H9 (cell line): ENCODE data around the gene ME3. TPM values are rescaled to one million over a fixed set of nuclear protein-coding genes. Genes with fewer than 3 reads are reported as not detected.

ENCODE experiments used
- DNase-seq: peaks from one replicate; pipeline ENCODE4 v3.0.0-alpha.2; 2017
- H2AFZ ChIP-seq: one replicate; pipeline ENCODE4 v1.6.1; 2013; ENCODE audit warnings: mild to moderate bottlenecking, low read length, control low read depth, moderate library complexity
- H2AK5ac ChIP-seq: 2 replicates; pipeline ENCODE4 v1.6.1; 2013; ENCODE audit warnings: low read length, control low read depth, mixed read lengths; ENCODE audit not compliant: insufficient read length
- H2BK120ac ChIP-seq: one replicate; pipeline ENCODE4 v1.6.1; 2013; ENCODE audit warnings: low read depth, mild to moderate bottlenecking, low read length, control low read depth, inconsistent platforms; ENCODE audit not compliant: poor library complexity, severe bottlenecking
- H2BK12ac ChIP-seq: 2 replicates; pipeline ENCODE4 v1.6.1; 2013; ENCODE audit warnings: low read length, control low read depth, mixed read lengths, low read depth; ENCODE audit not compliant: insufficient read length
- H2BK15ac ChIP-seq: 2 replicates; pipeline ENCODE4 v1.6.1; 2013; ENCODE audit warnings: low read depth, low read length, control low read depth
- H2BK20ac ChIP-seq: one replicate; pipeline ENCODE4 v1.6.1; 2013; ENCODE audit warnings: low read depth, mild to moderate bottlenecking, low read length, control low read depth, inconsistent platforms; ENCODE audit not compliant: poor library complexity, severe bottlenecking
- H2BK5ac ChIP-seq: 2 replicates; pipeline ENCODE4 v1.6.1; 2013; ENCODE audit warnings: low read length, control low read depth, mixed read lengths; ENCODE audit not compliant: insufficient read length
- H3K14ac ChIP-seq: 2 replicates; pipeline ENCODE4 v1.6.1; 2013; ENCODE audit warnings: low read length, control low read depth; ENCODE audit not compliant: insufficient read depth
- H3K18ac ChIP-seq: 2 replicates; pipeline ENCODE4 v1.6.1; 2013; ENCODE audit warnings: low read depth, mild to moderate bottlenecking, mixed read lengths, low read length, control low read depth; ENCODE audit not compliant: insufficient read length
- H3K23ac ChIP-seq: 2 replicates; pipeline ENCODE4 v1.6.1; 2013; ENCODE audit warnings: low read length, control low read depth, mixed read lengths, low read depth; ENCODE audit not compliant: insufficient read length
- H3K23me2 ChIP-seq: 2 replicates; pipeline ENCODE4 v1.6.1; 2013; ENCODE audit warnings: low read depth, mild to moderate bottlenecking, mixed read lengths, low read length, control low read depth; ENCODE audit not compliant: insufficient read length, poor library complexity, severe bottlenecking
- H3K27ac ChIP-seq: 2 replicates; pipeline ENCODE4 v1.5.1; 2013; ENCODE audit warnings: low read length, control low read depth, mixed read lengths, low read depth; ENCODE audit not compliant: insufficient read length
- H3K27me3 ChIP-seq: 2 replicates; pipeline ENCODE4 v1.6.1; 2013; ENCODE audit warnings: low read length, control low read depth, inconsistent platforms; ENCODE audit not compliant: insufficient read depth
- H3K4ac ChIP-seq: 2 replicates; pipeline ENCODE4 v1.6.1; 2013; ENCODE audit warnings: low read depth, mild to moderate bottlenecking, control low read depth, inconsistent platforms, low read length, moderate library complexity
- H3K4me1 ChIP-seq: 2 replicates; pipeline ENCODE4 v1.6.1; 2013; ENCODE audit warnings: low read length, control low read depth, inconsistent platforms; ENCODE audit not compliant: insufficient read depth
- H3K4me2 ChIP-seq: 2 replicates; pipeline ENCODE4 v1.6.1; 2013; ENCODE audit warnings: low read length, control low read depth, mixed read lengths; ENCODE audit not compliant: insufficient read length, insufficient read depth
- H3K56ac ChIP-seq: 2 replicates; pipeline ENCODE4 v1.6.1; 2013; ENCODE audit warnings: low read depth, mild to moderate bottlenecking, mixed read lengths, low read length, control low read depth; ENCODE audit not compliant: insufficient read length
- H3K79me1 ChIP-seq: 2 replicates; pipeline ENCODE4 v1.6.1; 2013; ENCODE audit warnings: low read depth, mild to moderate bottlenecking, moderate library complexity, low read length, control low read depth, inconsistent platforms; ENCODE audit not compliant: insufficient read depth, poor library complexity, severe bottlenecking
- H3K79me2 ChIP-seq: 2 replicates; pipeline ENCODE4 v1.6.1; 2013; ENCODE audit warnings: low read length, control low read depth, inconsistent platforms; ENCODE audit not compliant: insufficient read depth
- H3K9ac ChIP-seq: 2 replicates; pipeline ENCODE4 v1.6.1; 2013; ENCODE audit warnings: low read length, control low read depth, mixed read lengths; ENCODE audit not compliant: insufficient read length; ENCODE audit errors: extremely low read depth
- H3K9me3 ChIP-seq: one replicate; pipeline ENCODE4 v1.6.1; 2013; ENCODE audit warnings: low read depth, low read length, inconsistent platforms; ENCODE audit not compliant: control insufficient read depth
- H3T11ph ChIP-seq: one replicate; pipeline ENCODE4 v1.6.1; 2013; ENCODE audit warnings: mild to moderate bottlenecking, low read length, control low read depth, inconsistent platforms
- H4K20me1 ChIP-seq: one replicate; pipeline ENCODE4 v1.6.1; 2013; ENCODE audit not compliant: control insufficient read depth, insufficient read length, insufficient read depth
- H4K5ac ChIP-seq: 2 replicates; pipeline ENCODE4 v1.6.1; 2013; ENCODE audit warnings: low read depth, mild to moderate bottlenecking, mixed read lengths, low read length, control low read depth; ENCODE audit not compliant: insufficient read length
- H4K8ac ChIP-seq: replicated peaks from 2 replicates; pipeline ENCODE4 v1.6.1; 2013; ENCODE audit warnings: low read length, control low read depth, mixed read lengths, low read depth; ENCODE audit not compliant: insufficient read length
- H4K91ac ChIP-seq: 2 replicates; pipeline ENCODE4 v1.6.1; 2013; ENCODE audit warnings: low read depth, mild to moderate bottlenecking, moderate library complexity, mixed read lengths, low read length, control low read depth; ENCODE audit not compliant: insufficient read length
- H3K27ac Mint-ChIP-seq, 3 experiments: 2 replicates in 2 of 3; 3 replicates in 1 of 3; pipeline ENCODE4 v1.8.0; 2020 to 2021; ENCODE audit warnings: mixed read lengths in 3 of 3, mild to moderate bottlenecking in 1 of 3, moderate library complexity in 1 of 3
- H3K27me3 Mint-ChIP-seq: 2 replicates; pipeline ENCODE4 v1.8.0; 2021; ENCODE audit warnings: low read depth, mild to moderate bottlenecking, moderate library complexity, mixed read lengths
- H3K36me3 Mint-ChIP-seq, 3 experiments: 2 replicates in 2 of 3; 3 replicates in 1 of 3; pipeline ENCODE4 v1.8.0; 2020 to 2021; ENCODE audit warnings: low read depth in 3 of 3, mixed read lengths in 3 of 3; ENCODE audit not compliant: insufficient read depth in 1 of 3
- H3K4me1 Mint-ChIP-seq, 2 experiments: 2 replicates each; pipeline ENCODE4 v1.8.0; 2020; ENCODE audit warnings: mixed read lengths in 2 of 2
- H3K4me3 Mint-ChIP-seq, 2 experiments: 2 replicates in 1 of 2; 3 replicates in 1 of 2; pipeline ENCODE4 v1.8.0; 2020 to 2021; ENCODE audit warnings: mild to moderate bottlenecking in 2 of 2, mixed read lengths in 2 of 2, moderate library complexity in 1 of 2
- H3K9me3 Mint-ChIP-seq, 2 experiments: 2 replicates in 1 of 2; 3 replicates in 1 of 2; pipeline ENCODE4 v1.8.0; 2020; ENCODE audit warnings: mild to moderate bottlenecking in 2 of 2, mixed read lengths in 2 of 2, moderate library complexity in 1 of 2
- WGBS: extraction: QIAGEN DNeasy Blood & Tissue Kit; methylation state at CpG from one replicate; pipeline ENCODE4 v1.1.7; 2013; ENCODE audit warnings: missing lambda C conversion rate, low lambda C conversion rate, mixed read lengths; ENCODE audit not compliant: insufficient read length; ENCODE audit errors: extremely low coverage; 5-methylcytosine and 5-hydroxymethylcytosine counted together
- total RNA-seq: library from RNA; stranded (reverse); gene quantifications from 2 replicates; pipeline ENCODE4 v1.2.1, GENCODE V29; 2021
- TF ChIP-seq, protein P1 (sequence below): fragments of 200-600 bp; sonication (generic); conservative IDR thresholded peaks from 3 replicates; pipeline ENCODE4 v1.8.0; 2021; ENCODE audit warnings: antibody characterized with exemption, mild to moderate bottlenecking

The ME3 gene
- total RNA-seq, 1 experiment from 2014 or later, result 2.8 TPM

DNA sequence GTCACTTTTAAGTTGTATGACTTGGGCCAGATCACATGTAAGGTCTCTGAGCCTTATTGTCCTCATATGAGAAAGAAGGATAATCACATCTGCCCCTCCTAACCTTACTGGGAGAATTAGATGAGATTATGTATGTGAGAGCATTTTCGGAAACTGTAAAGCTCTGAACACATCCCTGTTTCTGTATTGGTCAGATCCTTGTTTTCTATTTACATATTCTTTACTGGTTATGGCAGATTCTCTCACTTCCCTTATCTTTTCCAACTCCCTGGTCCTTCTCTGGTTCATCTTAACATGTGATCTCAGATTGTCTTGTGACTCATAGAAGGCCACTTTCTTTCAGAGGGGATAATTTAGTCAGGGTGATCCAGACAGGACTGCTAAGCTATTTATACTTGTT is 255.9 kb downstream of the ME3 start:
- no peaks in the 10 kb centered on the region for H3K4me1 ChIP-seq
- Mint-ChIP-seq H3K27ac (no peak overlapping the region), H3K9me3 (no peaks in the 10 kb centered on the region), H3K4me1 (peaks cover 0 to 5% of the 10 kb centered on the region in 2 experiments; a peak in 2 of 4 replicates), H3K4me3 (no peak overlapping the region), H3K36me3 (no peaks in the 10 kb centered on the region; a peak in 1 of 7 replicates), H3K27me3 (no peaks in the 10 kb centered on the region)
- H3K56ac ChIP-seq, result no peak overlapping the region
- H4K8ac ChIP-seq, result no peak overlapping the region
- H3K79me1 ChIP-seq, result no peaks in the 10 kb centered on the region
- no peak overlapping the region for H4K91ac ChIP-seq
- H3K79me2 ChIP-seq, result no peaks in the 10 kb centered on the region
- H3K27me3 ChIP-seq, result no peaks in the 10 kb centered on the region
- H3K4ac ChIP-seq, result no peak overlapping the region
- H2BK12ac ChIP-seq, result no peak overlapping the region
- TF ChIP-seq, protein P1, sequence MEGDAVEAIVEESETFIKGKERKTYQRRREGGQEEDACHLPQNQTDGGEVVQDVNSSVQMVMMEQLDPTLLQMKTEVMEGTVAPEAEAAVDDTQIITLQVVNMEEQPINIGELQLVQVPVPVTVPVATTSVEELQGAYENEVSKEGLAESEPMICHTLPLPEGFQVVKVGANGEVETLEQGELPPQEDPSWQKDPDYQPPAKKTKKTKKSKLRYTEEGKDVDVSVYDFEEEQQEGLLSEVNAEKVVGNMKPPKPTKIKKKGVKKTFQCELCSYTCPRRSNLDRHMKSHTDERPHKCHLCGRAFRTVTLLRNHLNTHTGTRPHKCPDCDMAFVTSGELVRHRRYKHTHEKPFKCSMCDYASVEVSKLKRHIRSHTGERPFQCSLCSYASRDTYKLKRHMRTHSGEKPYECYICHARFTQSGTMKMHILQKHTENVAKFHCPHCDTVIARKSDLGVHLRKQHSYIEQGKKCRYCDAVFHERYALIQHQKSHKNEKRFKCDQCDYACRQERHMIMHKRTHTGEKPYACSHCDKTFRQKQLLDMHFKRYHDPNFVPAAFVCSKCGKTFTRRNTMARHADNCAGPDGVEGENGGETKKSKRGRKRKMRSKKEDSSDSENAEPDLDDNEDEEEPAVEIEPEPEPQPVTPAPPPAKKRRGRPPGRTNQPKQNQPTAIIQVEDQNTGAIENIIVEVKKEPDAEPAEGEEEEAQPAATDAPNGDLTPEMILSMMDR, result no peak
- H2BK20ac ChIP-seq, result no peak overlapping the region
- H3K27ac ChIP-seq, result no peak overlapping the region
- WGBS, result no CpG with 5 or more reads among the region's 1 CpG
- H3K9ac ChIP-seq, result no peak overlapping the region
- H3K4me2 ChIP-seq, result no peak overlapping the region
- no peak overlapping the region for H2AFZ ChIP-seq
- H2BK120ac ChIP-seq, result no peak overlapping the region
- no peak overlapping the region for H2BK15ac ChIP-seq
- DNase-seq, result no peak
- H4K5ac ChIP-seq, result no peak overlapping the region
- no peak overlapping the region for H2BK5ac ChIP-seq
- H3K23me2 ChIP-seq, result no peaks in the 10 kb centered on the region
- no peak overlapping the region for H3K23ac ChIP-seq
- no peak overlapping the region for H3K14ac ChIP-seq
- H3K9me3 ChIP-seq, result no peaks in the 10 kb centered on the region
- no peak overlapping the region for H3K18ac ChIP-seq
- no peaks in the 10 kb centered on the region for H4K20me1 ChIP-seq
- no peak overlapping the region for H3T11ph ChIP-seq
- no peak overlapping the region for H2AK5ac ChIP-seq
